K562 (cell line): ENCODE measurements around the gene ADAMTS14. TPM values are rescaled to one million over a fixed set of nuclear protein-coding genes. Genes with fewer than 3 reads are reported as not detected.

Source experiments
- BMI1 ChIP-seq: fragments of 150-350 bp; IDR thresholded peaks from 2 replicates; pipeline ENCODE4 v1.6.1; 2014; ENCODE audit warnings: low read length
- BRD9 ChIP-seq: fragments of 450-650 bp; IDR thresholded peaks from 2 replicates; pipeline ENCODE4 v1.6.1; 2018; ENCODE audit warnings: low read depth; ENCODE audit not compliant: partially characterized antibody
- C11orf30 ChIP-seq: fragments of 450-650 bp; IDR thresholded peaks from 2 replicates; pipeline ENCODE4 v1.6.1; 2016; ENCODE audit warnings: low read depth, mild to moderate bottlenecking
- CBX3 ChIP-seq, 2 experiments: IDR thresholded peaks; 1 replicate in 1 of 2; 2 replicates in 1 of 2; pipeline ENCODE4 v1.6.1; 2012; ENCODE audit warnings: inconsistent platforms in 2 of 2, low read length in 2 of 2, borderline replicate concordance in 1 of 2, control low read depth in 1 of 2
- CBX5 ChIP-seq: IDR thresholded peaks from 2 replicates; pipeline ENCODE4 v1.6.1; 2014; ENCODE audit warnings: low read depth, borderline replicate concordance
- CBX8 ChIP-seq: fragments of 200-600 bp; sonication (generic); IDR thresholded peaks from 2 replicates; pipeline ENCODE4 v1.6.1; 2012; ENCODE audit warnings: borderline replicate concordance, mixed run types, low read depth, mild to moderate bottlenecking, moderate library complexity, mixed read lengths, low read length, control low read depth, inconsistent platforms; ENCODE audit not compliant: poor library complexity, severe bottlenecking; ENCODE audit errors: extremely low read depth
- CCNT2 ChIP-seq: IDR thresholded peaks from 2 replicates; pipeline ENCODE4 v1.6.1; 2011; ENCODE audit warnings: borderline replicate concordance, low read depth, mild to moderate bottlenecking, moderate library complexity, mixed read lengths, low read length; ENCODE audit not compliant: insufficient read length; ENCODE audit errors: extremely low read depth
- CSDE1 ChIP-seq, 2 experiments: fragments of 450-650 bp; IDR thresholded peaks; 2 replicates each; pipeline ENCODE4 v1.6.1; 2016; ENCODE audit warnings: mild to moderate bottlenecking in 1 of 2
- HDAC3 ChIP-seq: fragments of 450-650 bp; IDR thresholded peaks from 2 replicates; pipeline ENCODE4 v1.6.1; 2018; ENCODE audit warnings: borderline replicate concordance, mild to moderate bottlenecking, moderate library complexity; ENCODE audit not compliant: partially characterized antibody
- KDM2B ChIP-seq: fragments of 250-450 bp; sonication (Bioruptor Pico); IDR thresholded peaks from 2 replicates; pipeline ENCODE4 v1.8.0; 2021; ENCODE audit warnings: mild to moderate bottlenecking, moderate library complexity
- PURB ChIP-seq: sonication (generic); formaldehyde crosslinking; IDR thresholded peaks from 2 replicates; pipeline ENCODE4 v1.9.0; 2021; ENCODE audit warnings: low read depth, mild to moderate bottlenecking, missing genetic modification reagents
- RBFOX2 ChIP-seq: fragments of 200-400 bp; formaldehyde crosslinking; IDR thresholded peaks from 2 replicates; pipeline ENCODE4 v1.6.1; 2017; ENCODE audit warnings: low read depth, mild to moderate bottlenecking, low read length, moderate library complexity
- RBM34 ChIP-seq: fragments of 200-400 bp; formaldehyde crosslinking; IDR thresholded peaks from 2 replicates; pipeline ENCODE4 v1.6.1; 2018; ENCODE audit warnings: low read length, borderline replicate concordance; ENCODE audit not compliant: insufficient read depth
- TCF7L2 ChIP-seq: fragments of 150-350 bp; IDR thresholded peaks from 2 replicates; pipeline ENCODE4 v1.6.1; 2016; ENCODE audit warnings: low read depth, mild to moderate bottlenecking, low read length, moderate library complexity
- TEAD4 ChIP-seq, 2 experiments: sonication (generic) in 1 of 2; formaldehyde crosslinking in 1 of 2; IDR thresholded peaks; 2 replicates each; pipeline versions ENCODE4 v1.6.1 to v1.8.0; 2012 to 2022; ENCODE audit warnings: borderline replicate concordance in 1 of 2, inconsistent platforms in 1 of 2, low read length in 1 of 2, mild to moderate bottlenecking in 1 of 2, missing genetic modification reagents in 1 of 2
- U2AF2 ChIP-seq: fragments of 200-400 bp; formaldehyde crosslinking; optimal IDR thresholded peaks from 2 replicates; pipeline ENCODE3; 2017; ENCODE audit warnings: low read depth, mild to moderate bottlenecking, low read length
- ZNF232 ChIP-seq: sonication (generic); formaldehyde crosslinking; IDR thresholded peaks from 2 replicates; pipeline ENCODE4 v1.8.0; 2022; ENCODE audit warnings: mild to moderate bottlenecking, missing genetic modification reagents
- polyA plus RNA-seq, 8 experiments: library from polyadenylated mRNA; depleted of rRNA in 4 of 8; stranded (reverse) in 5 of 8; unstranded in 3 of 8; fragments of >200 nt; fragmentation: Nextera tagmentation in 2 of 8; fragmentation: Illumina TruSeq in 1 of 8; extraction: Ambion mirVana in 2 of 8; extraction: Trizol in 1 of 8; gene quantifications; 2 replicates each; pipeline versions ENCODE4 v1.2.1 to v1.2.3, GENCODE V29; 2011 to 2014; ENCODE audit warnings: inconsistent platforms in 1 of 8, missing spikeins in 1 of 8
- total RNA-seq, 7 experiments: library from RNA; depleted of rRNA in 6 of 7; stranded (reverse); fragments of >200 nt in 6 of 7; fragmentation: Illumina TruSeq in 2 of 7; extraction: Trizol in 2 of 7; gene quantifications; 2 replicates each; pipeline versions ENCODE4 v1.2.1 to v1.2.3, GENCODE V29; 2011 to 2021; ENCODE audit warnings: low replicate concordance in 1 of 7
- TF ChIP-seq, protein P1 (sequence below): sonication (generic); formaldehyde crosslinking; IDR thresholded peaks from 2 replicates; pipeline ENCODE4 v1.8.0; 2022; ENCODE audit warnings: mild to moderate bottlenecking, missing genetic modification reagents
- TF ChIP-seq, protein P2 (sequence below): fragments of 450-650 bp; formaldehyde crosslinking; conservative IDR thresholded peaks from 2 replicates; pipeline ENCODE4 v1.4.0; 2022; ENCODE audit warnings: mild to moderate bottlenecking, missing genetic modification characterization
- TF ChIP-seq, protein P3 (sequence below): fragments of 250-450 bp; sonication (Bioruptor Pico); IDR thresholded peaks from 2 replicates; pipeline ENCODE4 v1.5.0; 2022; ENCODE audit warnings: mild to moderate bottlenecking
- TF ChIP-seq, protein P4 (sequence below): fragments of 200-800 bp; sonication (Bioruptor generic); IDR thresholded peaks from 2 replicates; pipeline ENCODE4 v1.6.1; 2017; ENCODE audit warnings: missing genetic modification characterization, missing compliant biosample characterization

ADAMTS14 gene
- total and polyA plus RNA-seq, 9 of the 15 experiments (the other 6 are each of a cell fraction or from before 2014, with no cell fraction given), result 0.04 to 37.4 (median 15.9) TPM

DNA sequence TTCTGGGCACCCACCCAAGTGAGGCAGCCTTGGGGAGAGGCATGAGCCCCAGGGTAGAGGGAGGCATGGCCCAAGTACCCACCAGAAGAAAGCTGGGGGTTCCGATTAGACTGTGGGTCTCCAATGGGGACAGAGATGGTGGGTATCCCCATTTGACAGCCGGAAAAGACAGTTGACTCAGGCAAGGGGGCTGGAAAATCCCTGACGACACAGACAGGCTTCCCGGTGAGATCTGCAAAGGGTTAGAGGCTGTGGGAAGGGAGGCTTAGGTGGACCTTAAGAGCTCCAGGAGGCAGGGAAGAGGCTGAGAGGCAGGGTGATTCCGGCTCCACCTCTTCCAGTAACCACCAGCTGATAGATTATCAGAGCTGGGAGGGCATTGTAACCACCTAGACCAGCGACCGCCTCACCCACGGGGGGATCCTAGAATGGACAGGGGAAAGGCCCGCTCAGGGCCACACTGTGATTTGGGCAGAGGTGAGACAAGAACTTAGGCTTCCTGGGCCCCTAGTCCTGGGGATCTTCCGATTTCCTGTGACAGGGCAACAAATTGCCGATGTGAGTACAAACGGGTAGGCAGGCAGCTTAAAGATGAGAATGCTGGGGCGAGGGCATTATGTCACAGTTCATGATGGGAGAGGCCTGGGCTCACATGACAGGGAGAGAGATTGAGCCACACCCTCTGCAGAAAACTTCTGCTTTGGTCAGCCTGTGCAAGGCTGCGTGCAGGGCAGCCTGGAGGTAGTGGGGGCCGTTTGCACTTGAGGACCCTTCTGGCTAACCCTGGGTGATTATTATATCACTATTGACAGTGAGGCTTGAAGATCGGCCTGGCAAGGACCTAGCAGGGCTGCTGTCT, 107.4 kb downstream of the ADAMTS14 start (continued):
- no peak for TF ChIP-seq ZNF232
- TF ChIP-seq, protein P1, sequence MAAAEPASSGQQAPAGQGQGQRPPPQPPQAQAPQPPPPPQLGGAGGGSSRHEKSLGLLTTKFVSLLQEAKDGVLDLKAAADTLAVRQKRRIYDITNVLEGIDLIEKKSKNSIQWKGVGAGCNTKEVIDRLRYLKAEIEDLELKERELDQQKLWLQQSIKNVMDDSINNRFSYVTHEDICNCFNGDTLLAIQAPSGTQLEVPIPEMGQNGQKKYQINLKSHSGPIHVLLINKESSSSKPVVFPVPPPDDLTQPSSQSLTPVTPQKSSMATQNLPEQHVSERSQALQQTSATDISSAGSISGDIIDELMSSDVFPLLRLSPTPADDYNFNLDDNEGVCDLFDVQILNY (CRISPR knock-in tag), result no peak
- TF ChIP-seq C11orf30, result no peak
- no peak for TF ChIP-seq TCF7L2
- no peak for TF ChIP-seq HDAC3
- TF ChIP-seq CBX3 (IDR thresholded peaks at IDR 0.05; ENCODE audit: borderline replicate concordance in 1 of 2, low read length in 2 of 2), result no peak
- no peak for TF ChIP-seq BMI1
- no peak for TF ChIP-seq CBX8
- no peak for TF ChIP-seq U2AF2
- no peak for TF ChIP-seq RBFOX2
- TF ChIP-seq PURB, result no peak
- TF ChIP-seq, protein P2, sequence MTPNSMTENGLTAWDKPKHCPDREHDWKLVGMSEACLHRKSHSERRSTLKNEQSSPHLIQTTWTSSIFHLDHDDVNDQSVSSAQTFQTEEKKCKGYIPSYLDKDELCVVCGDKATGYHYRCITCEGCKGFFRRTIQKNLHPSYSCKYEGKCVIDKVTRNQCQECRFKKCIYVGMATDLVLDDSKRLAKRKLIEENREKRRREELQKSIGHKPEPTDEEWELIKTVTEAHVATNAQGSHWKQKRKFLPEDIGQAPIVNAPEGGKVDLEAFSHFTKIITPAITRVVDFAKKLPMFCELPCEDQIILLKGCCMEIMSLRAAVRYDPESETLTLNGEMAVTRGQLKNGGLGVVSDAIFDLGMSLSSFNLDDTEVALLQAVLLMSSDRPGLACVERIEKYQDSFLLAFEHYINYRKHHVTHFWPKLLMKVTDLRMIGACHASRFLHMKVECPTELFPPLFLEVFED (CRISPR knock-in tag), result no peak
- TF ChIP-seq TEAD4 (IDR thresholded peaks at IDR 0.05; ENCODE audit: low read length), result no peak
- no peak for TF ChIP-seq TEAD4 (CRISPR knock-in tag; IDR thresholded peaks at IDR 0.05; ENCODE audit: borderline replicate concordance)
- TF ChIP-seq CCNT2, result no peak
- TF ChIP-seq KDM2B (CRISPR knock-in tag), result no peak
- TF ChIP-seq CBX5, result no peak
- TF ChIP-seq, protein P3, sequence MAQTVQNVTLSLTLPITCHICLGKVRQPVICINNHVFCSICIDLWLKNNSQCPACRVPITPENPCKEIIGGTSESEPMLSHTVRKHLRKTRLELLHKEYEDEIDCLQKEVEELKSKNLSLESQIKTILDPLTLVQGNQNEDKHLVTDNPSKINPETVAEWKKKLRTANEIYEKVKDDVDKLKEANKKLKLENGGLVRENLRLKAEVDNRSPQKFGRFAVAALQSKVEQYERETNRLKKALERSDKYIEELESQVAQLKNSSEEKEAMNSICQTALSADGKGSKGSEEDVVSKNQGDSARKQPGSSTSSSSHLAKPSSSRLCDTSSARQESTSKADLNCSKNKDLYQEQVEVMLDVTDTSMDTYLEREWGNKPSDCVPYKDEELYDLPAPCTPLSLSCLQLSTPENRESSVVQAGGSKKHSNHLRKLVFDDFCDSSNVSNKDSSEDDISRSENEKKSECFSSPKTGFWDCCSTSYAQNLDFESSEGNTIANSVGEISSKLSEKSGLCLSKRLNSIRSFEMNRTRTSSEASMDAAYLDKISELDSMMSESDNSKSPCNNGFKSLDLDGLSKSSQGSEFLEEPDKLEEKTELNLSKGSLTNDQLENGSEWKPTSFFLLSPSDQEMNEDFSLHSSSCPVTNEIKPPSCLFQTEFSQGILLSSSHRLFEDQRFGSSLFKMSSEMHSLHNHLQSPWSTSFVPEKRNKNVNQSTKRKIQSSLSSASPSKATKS, result no peak
- TF ChIP-seq BRD9, result no peak
- TF ChIP-seq RBM34, result no peak
- TF ChIP-seq, protein P4, sequence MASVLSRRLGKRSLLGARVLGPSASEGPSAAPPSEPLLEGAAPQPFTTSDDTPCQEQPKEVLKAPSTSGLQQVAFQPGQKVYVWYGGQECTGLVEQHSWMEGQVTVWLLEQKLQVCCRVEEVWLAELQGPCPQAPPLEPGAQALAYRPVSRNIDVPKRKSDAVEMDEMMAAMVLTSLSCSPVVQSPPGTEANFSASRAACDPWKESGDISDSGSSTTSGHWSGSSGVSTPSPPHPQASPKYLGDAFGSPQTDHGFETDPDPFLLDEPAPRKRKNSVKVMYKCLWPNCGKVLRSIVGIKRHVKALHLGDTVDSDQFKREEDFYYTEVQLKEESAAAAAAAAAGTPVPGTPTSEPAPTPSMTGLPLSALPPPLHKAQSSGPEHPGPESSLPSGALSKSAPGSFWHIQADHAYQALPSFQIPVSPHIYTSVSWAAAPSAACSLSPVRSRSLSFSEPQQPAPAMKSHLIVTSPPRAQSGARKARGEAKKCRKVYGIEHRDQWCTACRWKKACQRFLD (CRISPR knock-in tag), result no peak
- TF ChIP-seq CSDE1 (IDR thresholded peaks at IDR 0.05), result no peak
